Measurements from ENCODE around the gene TMEM38B. TPM values are rescaled to one million over a fixed set of nuclear protein-coding genes. Genes with fewer than 3 reads are reported as not detected.

The TMEM38B gene
- total and polyA plus RNA-seq, 2 of the 8 experiments (the other 6 are each of a cell fraction or from before 2014, with no cell fraction given) = 10.6 to 12.4 TPM

DNA sequence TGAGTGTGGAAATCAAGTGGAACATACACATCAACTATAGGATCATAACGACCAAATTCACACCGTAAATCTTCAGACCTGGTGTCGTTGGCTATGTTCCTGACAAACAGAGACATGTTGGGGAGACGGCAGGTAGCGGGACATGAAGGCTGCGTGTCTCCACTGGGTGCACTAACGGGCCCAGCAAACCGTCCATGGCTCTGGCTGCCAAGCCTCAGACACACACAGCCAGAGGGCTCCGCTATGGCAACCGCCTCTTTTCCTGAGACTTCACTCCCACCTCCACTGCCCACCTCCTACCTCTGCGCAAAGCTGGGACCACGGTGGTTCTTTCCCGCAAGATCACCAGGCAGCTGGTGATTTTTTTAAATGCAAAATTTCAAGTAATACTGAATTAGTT, 16.3 kb downstream of the TMEM38B start (continued):
- TF ChIP-seq, protein P1, sequence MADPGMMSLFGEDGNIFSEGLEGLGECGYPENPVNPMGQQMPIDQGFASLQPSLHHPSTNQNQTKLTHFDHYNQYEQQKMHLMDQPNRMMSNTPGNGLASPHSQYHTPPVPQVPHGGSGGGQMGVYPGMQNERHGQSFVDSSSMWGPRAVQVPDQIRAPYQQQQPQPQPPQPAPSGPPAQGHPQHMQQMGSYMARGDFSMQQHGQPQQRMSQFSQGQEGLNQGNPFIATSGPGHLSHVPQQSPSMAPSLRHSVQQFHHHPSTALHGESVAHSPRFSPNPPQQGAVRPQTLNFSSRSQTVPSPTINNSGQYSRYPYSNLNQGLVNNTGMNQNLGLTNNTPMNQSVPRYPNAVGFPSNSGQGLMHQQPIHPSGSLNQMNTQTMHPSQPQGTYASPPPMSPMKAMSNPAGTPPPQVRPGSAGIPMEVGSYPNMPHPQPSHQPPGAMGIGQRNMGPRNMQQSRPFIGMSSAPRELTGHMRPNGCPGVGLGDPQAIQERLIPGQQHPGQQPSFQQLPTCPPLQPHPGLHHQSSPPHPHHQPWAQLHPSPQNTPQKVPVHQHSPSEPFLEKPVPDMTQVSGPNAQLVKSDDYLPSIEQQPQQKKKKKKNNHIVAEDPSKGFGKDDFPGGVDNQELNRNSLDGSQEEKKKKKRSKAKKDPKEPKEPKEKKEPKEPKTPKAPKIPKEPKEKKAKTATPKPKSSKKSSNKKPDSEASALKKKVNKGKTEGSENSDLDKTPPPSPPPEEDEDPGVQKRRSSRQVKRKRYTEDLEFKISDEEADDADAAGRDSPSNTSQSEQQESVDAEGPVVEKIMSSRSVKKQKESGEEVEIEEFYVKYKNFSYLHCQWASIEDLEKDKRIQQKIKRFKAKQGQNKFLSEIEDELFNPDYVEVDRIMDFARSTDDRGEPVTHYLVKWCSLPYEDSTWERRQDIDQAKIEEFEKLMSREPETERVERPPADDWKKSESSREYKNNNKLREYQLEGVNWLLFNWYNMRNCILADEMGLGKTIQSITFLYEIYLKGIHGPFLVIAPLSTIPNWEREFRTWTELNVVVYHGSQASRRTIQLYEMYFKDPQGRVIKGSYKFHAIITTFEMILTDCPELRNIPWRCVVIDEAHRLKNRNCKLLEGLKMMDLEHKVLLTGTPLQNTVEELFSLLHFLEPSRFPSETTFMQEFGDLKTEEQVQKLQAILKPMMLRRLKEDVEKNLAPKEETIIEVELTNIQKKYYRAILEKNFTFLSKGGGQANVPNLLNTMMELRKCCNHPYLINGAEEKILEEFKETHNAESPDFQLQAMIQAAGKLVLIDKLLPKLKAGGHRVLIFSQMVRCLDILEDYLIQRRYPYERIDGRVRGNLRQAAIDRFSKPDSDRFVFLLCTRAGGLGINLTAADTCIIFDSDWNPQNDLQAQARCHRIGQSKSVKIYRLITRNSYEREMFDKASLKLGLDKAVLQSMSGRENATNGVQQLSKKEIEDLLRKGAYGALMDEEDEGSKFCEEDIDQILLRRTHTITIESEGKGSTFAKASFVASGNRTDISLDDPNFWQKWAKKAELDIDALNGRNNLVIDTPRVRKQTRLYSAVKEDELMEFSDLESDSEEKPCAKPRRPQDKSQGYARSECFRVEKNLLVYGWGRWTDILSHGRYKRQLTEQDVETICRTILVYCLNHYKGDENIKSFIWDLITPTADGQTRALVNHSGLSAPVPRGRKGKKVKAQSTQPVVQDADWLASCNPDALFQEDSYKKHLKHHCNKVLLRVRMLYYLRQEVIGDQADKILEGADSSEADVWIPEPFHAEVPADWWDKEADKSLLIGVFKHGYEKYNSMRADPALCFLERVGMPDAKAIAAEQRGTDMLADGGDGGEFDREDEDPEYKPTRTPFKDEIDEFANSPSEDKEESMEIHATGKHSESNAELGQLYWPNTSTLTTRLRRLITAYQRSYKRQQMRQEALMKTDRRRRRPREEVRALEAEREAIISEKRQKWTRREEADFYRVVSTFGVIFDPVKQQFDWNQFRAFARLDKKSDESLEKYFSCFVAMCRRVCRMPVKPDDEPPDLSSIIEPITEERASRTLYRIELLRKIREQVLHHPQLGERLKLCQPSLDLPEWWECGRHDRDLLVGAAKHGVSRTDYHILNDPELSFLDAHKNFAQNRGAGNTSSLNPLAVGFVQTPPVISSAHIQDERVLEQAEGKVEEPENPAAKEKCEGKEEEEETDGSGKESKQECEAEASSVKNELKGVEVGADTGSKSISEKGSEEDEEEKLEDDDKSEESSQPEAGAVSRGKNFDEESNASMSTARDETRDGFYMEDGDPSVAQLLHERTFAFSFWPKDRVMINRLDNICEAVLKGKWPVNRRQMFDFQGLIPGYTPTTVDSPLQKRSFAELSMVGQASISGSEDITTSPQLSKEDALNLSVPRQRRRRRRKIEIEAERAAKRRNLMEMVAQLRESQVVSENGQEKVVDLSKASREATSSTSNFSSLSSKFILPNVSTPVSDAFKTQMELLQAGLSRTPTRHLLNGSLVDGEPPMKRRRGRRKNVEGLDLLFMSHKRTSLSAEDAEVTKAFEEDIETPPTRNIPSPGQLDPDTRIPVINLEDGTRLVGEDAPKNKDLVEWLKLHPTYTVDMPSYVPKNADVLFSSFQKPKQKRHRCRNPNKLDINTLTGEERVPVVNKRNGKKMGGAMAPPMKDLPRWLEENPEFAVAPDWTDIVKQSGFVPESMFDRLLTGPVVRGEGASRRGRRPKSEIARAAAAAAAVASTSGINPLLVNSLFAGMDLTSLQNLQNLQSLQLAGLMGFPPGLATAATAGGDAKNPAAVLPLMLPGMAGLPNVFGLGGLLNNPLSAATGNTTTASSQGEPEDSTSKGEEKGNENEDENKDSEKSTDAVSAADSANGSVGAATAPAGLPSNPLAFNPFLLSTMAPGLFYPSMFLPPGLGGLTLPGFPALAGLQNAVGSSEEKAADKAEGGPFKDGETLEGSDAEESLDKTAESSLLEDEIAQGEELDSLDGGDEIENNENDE (IDR thresholded peaks at IDR 0.05; ENCODE audit: insufficient replicate concordance, low read length) = no peak
- TF ChIP-seq BRCA1 (IDR thresholded peaks at IDR 0.05; ENCODE audit: low read depth, low read length) = no peak
- TF ChIP-seq TAF1 (IDR thresholded peaks at IDR 0.05; ENCODE audit: low read depth, low read length) = no peak
- TF ChIP-seq HDAC2 (IDR thresholded peaks at IDR 0.05; ENCODE audit: borderline replicate concordance in 1 of 2, low read depth in 2 of 2, low read length in 2 of 2) = no peak
- TF ChIP-seq POU5F1 (IDR thresholded peaks at IDR 0.05; ENCODE audit: low read depth, low read length) = no peak
